ENCODE data around the gene TRRAP.

The TRRAP gene

DNA sequence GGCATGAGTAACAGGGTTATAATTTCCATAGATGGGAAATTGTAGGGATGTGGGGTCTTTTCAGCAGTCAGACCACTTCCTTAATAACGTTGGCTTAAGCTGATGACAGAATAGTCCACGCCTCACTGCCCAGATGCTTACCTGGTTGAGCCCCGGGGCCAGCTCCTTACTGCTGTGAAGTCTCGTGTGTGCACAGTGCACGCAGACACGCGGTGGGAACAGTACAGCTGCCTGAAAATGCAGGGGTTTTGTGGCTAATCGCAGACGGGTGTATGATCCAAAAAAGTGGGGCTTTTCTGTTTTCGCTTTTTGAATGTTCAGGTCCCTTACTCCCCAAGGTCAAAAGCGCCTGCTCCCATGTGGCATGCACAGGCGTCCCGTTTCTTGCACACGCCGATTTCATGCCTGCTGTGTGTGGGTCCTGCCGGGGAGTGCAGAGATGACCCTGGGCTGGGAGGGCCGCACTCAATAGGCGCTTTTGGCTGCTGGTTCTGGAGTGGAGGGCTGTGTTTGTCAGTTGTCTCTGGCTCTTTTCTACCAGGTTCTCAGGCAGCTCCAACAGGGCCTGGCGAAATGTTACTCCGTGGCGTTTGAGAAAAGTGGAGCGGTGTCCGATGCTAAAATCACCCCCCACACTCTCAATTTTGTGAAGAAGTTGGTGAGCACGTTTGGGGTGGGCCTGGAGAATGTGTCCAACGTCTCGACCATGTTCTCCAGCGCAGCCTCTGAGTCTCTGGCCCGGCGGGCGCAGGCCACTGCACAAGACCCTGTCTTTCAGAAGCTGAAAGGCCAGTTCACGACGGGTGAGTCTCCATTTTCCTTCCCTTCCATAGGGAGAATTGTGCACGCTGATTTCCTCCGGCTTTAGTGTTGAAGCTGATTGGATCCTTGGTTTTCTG is 116.0 kb downstream of the TRRAP start:
- no peak for TF ChIP-seq CTCF (IDR thresholded peaks at IDR 0.05)
- TF ChIP-seq ZFX (IDR thresholded peaks at IDR 0.05; ENCODE audit: borderline replicate concordance): no peak

GRCh38 chr7:98995111-98995510 is 116.8 kb downstream of the TRRAP start:
- H3K27ac ChIP-seq: no peak overlapping the region
- TF ChIP-seq CTCF (IDR thresholded peaks at IDR 0.05) (no peak), ZFX (IDR thresholded peaks at IDR 0.05; ENCODE audit: borderline replicate concordance) (no peak)

More for the DNA sequence above, 116.0 kb downstream of the TRRAP start:
- H3K27ac ChIP-seq: no peak overlapping the region

DNA sequence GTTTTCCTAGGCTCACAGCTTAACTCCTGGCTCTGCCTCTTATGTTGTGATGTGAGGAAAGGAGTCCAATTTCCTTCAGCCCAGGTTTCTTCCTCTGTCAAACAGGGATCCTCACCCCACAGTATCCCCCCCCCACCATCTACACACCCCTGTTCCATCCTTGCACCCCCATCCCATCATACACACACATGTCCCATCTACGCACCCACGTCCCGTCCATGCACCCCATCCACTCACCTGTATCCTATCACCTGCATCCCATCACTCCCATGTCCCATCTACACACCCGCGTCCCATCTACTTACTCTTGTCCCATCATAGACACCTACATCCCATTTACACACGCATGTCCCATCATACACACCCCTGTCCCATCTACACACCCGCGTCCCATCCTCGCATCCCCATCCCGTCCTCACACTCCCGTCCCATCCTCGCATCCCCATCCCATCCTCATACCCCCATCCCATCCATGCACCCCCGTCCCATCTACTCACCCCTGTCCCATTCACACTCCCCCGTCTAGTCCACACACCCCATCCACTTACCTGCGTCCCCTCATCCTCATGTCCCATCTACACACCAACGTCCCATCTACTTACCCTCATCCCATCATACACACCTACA is 117.3 kb downstream of the TRRAP start:
- TF ChIP-seq ZFX (IDR thresholded peaks at IDR 0.05; ENCODE audit: borderline replicate concordance): no peak
- no peak for TF ChIP-seq CTCF (IDR thresholded peaks at IDR 0.05)
- H3K27ac ChIP-seq: no peak overlapping the region

DNA sequence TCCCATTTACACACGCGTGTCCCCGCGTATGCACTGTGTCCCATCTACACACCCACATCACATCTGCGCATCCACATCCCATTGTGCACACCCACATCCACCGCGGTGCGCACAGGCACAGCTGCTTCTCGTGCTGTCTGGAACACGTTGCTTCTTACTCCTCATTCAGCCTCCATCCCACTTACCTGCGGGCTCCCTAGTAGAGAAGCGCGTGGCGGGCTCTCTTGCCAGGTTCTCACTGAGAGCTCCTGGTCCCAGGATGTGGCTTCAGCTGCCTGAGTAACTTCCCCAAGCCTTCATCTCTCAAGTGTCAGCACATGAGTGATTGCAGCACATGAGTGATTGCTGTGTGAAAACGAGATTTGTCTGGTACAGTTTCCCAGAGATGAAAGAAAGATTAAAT is 117.8 kb downstream of the TRRAP start:
- TF ChIP-seq ZFX (IDR thresholded peaks at IDR 0.05; ENCODE audit: borderline replicate concordance): no peak
- TF ChIP-seq CTCF (IDR thresholded peaks at IDR 0.05): no peak
- no peak overlapping the region for H3K27ac ChIP-seq

GRCh38 chr7:98997846-98998245 is 119.5 kb downstream of the TRRAP start:
- TF ChIP-seq ZFX (IDR thresholded peaks at IDR 0.05; ENCODE audit: borderline replicate concordance) (no peak), CTCF (IDR thresholded peaks at IDR 0.05) (no peak)
- H3K27ac ChIP-seq: no peak overlapping the region

GRCh38 chr7:98998821-98999725 is 120.7 kb downstream of the TRRAP start:
- H3K27ac ChIP-seq: no peak overlapping the region
- TF ChIP-seq ZFX (IDR thresholded peaks at IDR 0.05; ENCODE audit: borderline replicate concordance) (no peak), CTCF (IDR thresholded peaks at IDR 0.05) (no peak)
